ENCODE results near the gene PIK3AP1. TPM values are rescaled to one million over a fixed set of nuclear protein-coding genes. Genes with fewer than 3 reads are reported as not detected.
A peak's percentile ranks its signal among the peaks of the same experiment; 100 is the strongest.

The PIK3AP1 gene
- total RNA-seq, 6 experiments from 2014 or later: 36.2 to 197 (median 141) TPM

DNA sequence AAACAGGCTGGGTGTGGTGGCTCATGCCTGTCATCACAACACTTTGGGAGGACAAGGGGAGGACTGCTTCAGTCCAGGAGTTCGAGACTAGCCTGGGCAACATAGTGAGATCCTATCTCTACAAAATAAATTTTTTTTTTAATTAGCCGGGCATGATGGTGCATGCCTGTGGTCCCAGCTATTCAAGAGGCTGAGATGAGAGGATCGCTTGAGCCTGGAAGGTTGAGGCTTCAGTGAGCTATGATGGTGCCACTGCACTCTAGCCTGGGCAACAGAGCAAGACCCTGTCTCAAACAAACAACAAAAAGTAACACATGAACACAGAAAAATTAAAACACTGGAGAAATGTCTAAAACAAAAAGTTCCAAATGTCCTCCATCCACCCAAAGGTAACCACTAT lies 22.9 kb downstream of the PIK3AP1 start:
- TF ChIP-seq POLR2A (IDR thresholded peaks at IDR 0.05): no peak
- Histone ChIP-seq H3K4me3 (no peak overlapping the region), H3K9me3 (no peaks in the 10 kb centered on the region), H3K27me3 (no peaks in the 10 kb centered on the region), H3K36me3 (peaks cover 0 to 7% (median 0%) of the 10 kb centered on the region in 4 donors), H3K4me1 (peaks cover 0 to 11% (median 8%) of the 10 kb centered on the region in 4 donors), H3K27ac (no peak overlapping the region)
- 92% methylated on average over 3 of the region's 3 CpGs for WGBS (ENCODE audit: insufficient coverage, low coverage, low lambda C conversion rate, missing lambda C conversion rate)
- intact Hi-C loops (cut with DNase I): no loop called here
- ATAC-seq (no peak), DNase-seq (no peak)

DNA sequence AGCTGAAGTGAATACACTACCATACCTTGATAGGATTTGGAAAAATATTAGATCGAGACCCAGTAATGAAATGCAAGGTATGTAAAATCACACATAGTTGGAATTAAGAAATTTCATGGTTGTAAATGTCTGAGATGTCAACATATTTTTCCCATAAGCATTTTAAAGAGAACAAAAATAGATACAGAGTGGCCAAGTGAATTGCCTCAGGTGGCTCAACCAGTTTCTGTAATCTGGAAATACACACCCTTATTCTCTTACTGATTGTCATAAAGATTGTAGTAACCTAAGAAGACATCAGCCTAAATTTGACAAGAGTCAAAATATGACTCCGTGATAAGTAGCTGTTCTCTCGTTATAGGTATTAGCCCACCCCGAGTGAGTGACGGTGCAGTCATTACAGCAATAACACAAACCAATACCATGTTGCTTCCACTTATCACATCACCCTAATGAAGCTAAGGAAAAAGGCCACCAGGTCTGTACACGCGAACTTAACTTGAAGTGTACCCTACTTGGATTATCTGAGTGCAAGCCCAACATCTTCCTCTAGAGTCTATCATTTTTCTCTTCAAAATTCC lies 23.4 kb downstream of the PIK3AP1 start:
- Histone ChIP-seq H3K36me3 (peaks cover 0 to 7% (median 0%) of the 10 kb centered on the region in 4 donors), H3K27ac (no peak overlapping the region), H3K4me3 (no peak overlapping the region), H3K9me3 (no peaks in the 10 kb centered on the region), H3K27me3 (no peaks in the 10 kb centered on the region), H3K4me1 (peaks cover 0 to 11% (median 8%) of the 10 kb centered on the region in 4 donors)
- DNase-seq (no peak), ATAC-seq (no peak)
- TF ChIP-seq POLR2A (IDR thresholded peaks at IDR 0.05): no peak
- TF ChIP-seq, protein P1, sequence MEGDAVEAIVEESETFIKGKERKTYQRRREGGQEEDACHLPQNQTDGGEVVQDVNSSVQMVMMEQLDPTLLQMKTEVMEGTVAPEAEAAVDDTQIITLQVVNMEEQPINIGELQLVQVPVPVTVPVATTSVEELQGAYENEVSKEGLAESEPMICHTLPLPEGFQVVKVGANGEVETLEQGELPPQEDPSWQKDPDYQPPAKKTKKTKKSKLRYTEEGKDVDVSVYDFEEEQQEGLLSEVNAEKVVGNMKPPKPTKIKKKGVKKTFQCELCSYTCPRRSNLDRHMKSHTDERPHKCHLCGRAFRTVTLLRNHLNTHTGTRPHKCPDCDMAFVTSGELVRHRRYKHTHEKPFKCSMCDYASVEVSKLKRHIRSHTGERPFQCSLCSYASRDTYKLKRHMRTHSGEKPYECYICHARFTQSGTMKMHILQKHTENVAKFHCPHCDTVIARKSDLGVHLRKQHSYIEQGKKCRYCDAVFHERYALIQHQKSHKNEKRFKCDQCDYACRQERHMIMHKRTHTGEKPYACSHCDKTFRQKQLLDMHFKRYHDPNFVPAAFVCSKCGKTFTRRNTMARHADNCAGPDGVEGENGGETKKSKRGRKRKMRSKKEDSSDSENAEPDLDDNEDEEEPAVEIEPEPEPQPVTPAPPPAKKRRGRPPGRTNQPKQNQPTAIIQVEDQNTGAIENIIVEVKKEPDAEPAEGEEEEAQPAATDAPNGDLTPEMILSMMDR (IDR thresholded peaks at IDR 0.05): no peak
- intact Hi-C loops (cut with DNase I): no loop called here
- WGBS (ENCODE audit: insufficient coverage, low coverage, low lambda C conversion rate, missing lambda C conversion rate): 88% methylated on average over 7 of the region's 7 CpGs

DNA sequence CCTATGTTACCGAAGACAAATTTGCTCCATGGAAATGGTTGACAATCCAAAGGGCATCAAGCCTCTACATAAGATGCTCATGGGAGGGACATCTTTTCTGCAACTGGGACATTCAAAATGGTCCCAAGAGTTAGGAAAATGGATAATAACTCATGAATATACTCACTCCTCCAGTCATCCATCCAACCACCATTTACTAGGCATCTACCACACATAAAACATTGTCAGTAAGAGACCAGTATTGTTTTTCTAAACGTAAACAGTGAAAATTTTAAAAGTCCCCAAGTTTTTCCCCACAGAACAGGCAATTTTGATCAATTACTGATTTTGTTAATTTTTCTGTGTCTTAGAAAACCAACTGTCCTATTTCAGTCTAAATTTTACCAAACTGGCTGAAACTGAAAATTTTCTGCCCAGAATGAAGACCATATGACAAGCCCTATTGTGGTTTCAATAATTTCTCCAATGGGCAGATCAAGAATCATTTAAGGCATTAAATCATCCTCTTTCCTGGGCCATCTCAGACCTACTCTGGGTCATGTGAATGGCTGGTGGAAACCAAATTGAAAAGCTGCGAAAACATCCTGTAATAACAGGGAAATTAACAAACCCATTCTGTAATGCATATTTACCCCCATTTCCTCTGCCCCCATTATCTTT lies 24.2 kb downstream of the PIK3AP1 start:
- intact Hi-C loops (cut with DNase I): no loop called here
- 42% methylated on average over 3 of the region's 3 CpGs for WGBS (ENCODE audit: insufficient coverage, low coverage, low lambda C conversion rate, missing lambda C conversion rate)
- H3K27ac ChIP-seq: no peak overlapping the region

DNA sequence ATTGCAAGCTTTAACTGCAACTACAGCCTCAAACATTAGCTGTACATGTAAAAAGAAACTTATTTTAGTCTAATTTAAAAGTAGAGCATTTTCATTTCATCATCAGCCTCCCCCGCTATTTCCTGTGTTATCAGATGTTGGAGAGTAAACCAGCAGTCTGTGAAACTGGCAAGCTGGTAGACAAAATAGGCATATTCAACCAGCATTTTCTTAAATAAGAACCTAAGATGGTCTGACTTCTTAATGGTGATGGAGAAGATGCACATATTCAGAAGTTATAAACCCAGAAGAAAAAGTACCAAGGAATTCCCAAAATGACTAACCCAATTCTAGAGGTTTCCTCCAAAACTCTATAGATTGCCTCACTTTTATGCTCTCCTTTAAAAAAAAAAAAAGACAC lies 24.9 kb downstream of the PIK3AP1 start:
- Histone ChIP-seq H3K27me3 (no peaks in the 10 kb centered on the region), H3K36me3 (no peaks in the 10 kb centered on the region), H3K4me1 (peaks cover 0 to 11% (median 8%) of the 10 kb centered on the region in 4 donors), H3K9me3 (no peaks in the 10 kb centered on the region), H3K4me3 (no peak overlapping the region), H3K27ac (no peak overlapping the region)
- WGBS (ENCODE audit: insufficient coverage, low coverage, low lambda C conversion rate, missing lambda C conversion rate): 12% methylated on average over 1 of the region's 1 CpG
- intact Hi-C loops (cut with DNase I): no loop called here
- ATAC-seq (peak; percentile 29 to 49 (median 43)), DNase-seq (no peak)
- TF ChIP-seq POLR2A (IDR thresholded peaks at IDR 0.05): no peak
- TF ChIP-seq, protein P1 (IDR thresholded peaks at IDR 0.05): no peak

More for the DNA sequence above, 24.2 kb downstream of the PIK3AP1 start:
- TF ChIP-seq, protein P1 (IDR thresholded peaks at IDR 0.05): no peak
- TF ChIP-seq POLR2A (IDR thresholded peaks at IDR 0.05): no peak
- no peak for ATAC-seq
- Histone ChIP-seq H3K27me3 (no peaks in the 10 kb centered on the region), H3K9me3 (no peaks in the 10 kb centered on the region), H3K4me1 (peaks cover 0 to 11% (median 8%) of the 10 kb centered on the region in 4 donors), H3K36me3 (no peaks in the 10 kb centered on the region), H3K4me3 (no peak overlapping the region)
- no peak for DNase-seq

DNA sequence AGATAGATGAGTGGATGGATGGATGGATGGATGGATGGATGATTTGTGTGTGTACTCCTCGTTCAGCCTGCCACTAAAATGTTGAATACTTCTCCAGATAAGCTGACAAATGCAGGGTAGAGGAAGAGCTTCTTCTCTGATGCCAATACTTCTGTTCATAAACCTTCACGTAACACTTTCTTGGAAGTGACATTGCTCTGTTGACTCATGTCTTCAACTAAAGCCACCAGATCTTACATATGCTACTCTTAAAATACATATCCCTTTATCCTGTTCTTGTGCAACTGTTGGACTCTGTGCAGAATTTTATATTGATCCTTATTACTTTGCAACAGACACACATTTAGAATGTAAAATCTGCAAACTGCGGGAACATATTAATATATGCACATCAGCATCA lies 26.9 kb downstream of the PIK3AP1 start:
- no peaks in the 10 kb centered on the region for H3K9me3 ChIP-seq
- peaks cover 0 to 11% (median 8%) of the 10 kb centered on the region in 4 donors for H3K4me1 ChIP-seq
- DNase-seq (no peak), ATAC-seq (no peak)
- H3K27me3 ChIP-seq: no peaks in the 10 kb centered on the region
- intact Hi-C loops (cut with DNase I): no loop called here
- H3K27ac ChIP-seq: no peak overlapping the region
- H3K36me3 ChIP-seq: no peaks in the 10 kb centered on the region
- no peak overlapping the region for H3K4me3 ChIP-seq
- TF ChIP-seq POLR2A (IDR thresholded peaks at IDR 0.05): no peak
- TF ChIP-seq, protein P1 (IDR thresholded peaks at IDR 0.05): no peak
- 73% methylated on average over 3 of the region's 3 CpGs for WGBS (ENCODE audit: insufficient coverage, low coverage, low lambda C conversion rate, missing lambda C conversion rate)

Data from right lobe of liver (tissue), 6 donors.